B cell (primary cell): ENCODE measurements around the gene PRDM9.

Source experiments
- EZH2 ChIP-seq: IDR thresholded peaks from 2 replicates; pipeline ENCODE4 v1.6.1; 2012; ENCODE audit warnings: borderline replicate concordance, low read depth, mild to moderate bottlenecking, moderate library complexity, low read length; ENCODE audit not compliant: insufficient read depth, poor library complexity, severe bottlenecking
- TF ChIP-seq, protein P1 (sequence below): fragments of 200-600 bp; IDR thresholded peaks from one replicate; pipeline ENCODE4 v1.8.0; 2022; ENCODE audit warnings: antibody characterized with exemption, mild to moderate bottlenecking

DNA sequence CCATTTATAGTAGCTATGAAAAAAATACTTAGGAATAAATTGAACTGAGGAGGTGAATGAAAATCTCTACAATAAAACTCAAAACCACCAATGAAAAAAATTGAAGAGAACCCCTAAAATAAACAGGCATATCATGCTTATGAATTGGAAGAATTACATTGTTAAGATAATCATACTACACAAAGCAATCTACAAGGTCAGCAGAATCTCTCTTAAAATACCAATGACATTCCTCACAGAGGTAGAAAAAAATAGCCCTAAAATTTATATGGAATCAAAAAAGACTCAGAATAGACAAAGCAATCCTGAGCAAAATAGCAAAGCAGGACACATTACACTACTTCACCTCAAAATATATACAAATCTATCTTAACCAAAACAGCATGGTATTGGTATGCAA lies 23.2 kb downstream of the PRDM9 start:
- TF ChIP-seq, protein P1, sequence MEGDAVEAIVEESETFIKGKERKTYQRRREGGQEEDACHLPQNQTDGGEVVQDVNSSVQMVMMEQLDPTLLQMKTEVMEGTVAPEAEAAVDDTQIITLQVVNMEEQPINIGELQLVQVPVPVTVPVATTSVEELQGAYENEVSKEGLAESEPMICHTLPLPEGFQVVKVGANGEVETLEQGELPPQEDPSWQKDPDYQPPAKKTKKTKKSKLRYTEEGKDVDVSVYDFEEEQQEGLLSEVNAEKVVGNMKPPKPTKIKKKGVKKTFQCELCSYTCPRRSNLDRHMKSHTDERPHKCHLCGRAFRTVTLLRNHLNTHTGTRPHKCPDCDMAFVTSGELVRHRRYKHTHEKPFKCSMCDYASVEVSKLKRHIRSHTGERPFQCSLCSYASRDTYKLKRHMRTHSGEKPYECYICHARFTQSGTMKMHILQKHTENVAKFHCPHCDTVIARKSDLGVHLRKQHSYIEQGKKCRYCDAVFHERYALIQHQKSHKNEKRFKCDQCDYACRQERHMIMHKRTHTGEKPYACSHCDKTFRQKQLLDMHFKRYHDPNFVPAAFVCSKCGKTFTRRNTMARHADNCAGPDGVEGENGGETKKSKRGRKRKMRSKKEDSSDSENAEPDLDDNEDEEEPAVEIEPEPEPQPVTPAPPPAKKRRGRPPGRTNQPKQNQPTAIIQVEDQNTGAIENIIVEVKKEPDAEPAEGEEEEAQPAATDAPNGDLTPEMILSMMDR, result no peak
- TF ChIP-seq EZH2, result no peak
